PC-3 (cell line): ENCODE results near the gene TRAFD1.

Experiments used
- CTCF ChIP-seq: fragments of 300-600 bp; sonication (generic); conservative IDR thresholded peaks from 2 replicates; pipeline ENCODE4 v1.5.1; 2017; ENCODE audit warnings: antibody characterized with exemption, low read depth, mild to moderate bottlenecking, low read length
- EZH2 ChIP-seq: fragments of 300-600 bp; sonication (generic); IDR thresholded peaks from one replicate; pipeline ENCODE4 v1.6.1; 2017; ENCODE audit warnings: antibody characterized with exemption, mild to moderate bottlenecking, low read length; ENCODE audit not compliant: unreplicated experiment
- EZH2phosphoT487 ChIP-seq: fragments of 300-600 bp; sonication (generic); IDR thresholded peaks from 2 replicates; pipeline ENCODE4 v1.6.1; 2018; ENCODE audit warnings: mild to moderate bottlenecking, antibody characterized with exemption, low read length, borderline replicate concordance

- TF ChIP-seq CTCF (no peak), EZH2 (no peak), EZH2phosphoT487 (no peak)
Observed at GRCh38 chr12:112149596-112149995, 24.2 kb downstream of the TRAFD1 start.
